GM12872 (cell line): ENCODE results near the gene FGF12.

Experiments used
- TF ChIP-seq, protein P1 (sequence below): IDR thresholded peaks from 3 replicates; pipeline ENCODE4 v1.5.1; 2011; ENCODE audit warnings: low read depth, mild to moderate bottlenecking, low read length, moderate library complexity; ENCODE audit not compliant: insufficient read depth

The FGF12 gene

DNA sequence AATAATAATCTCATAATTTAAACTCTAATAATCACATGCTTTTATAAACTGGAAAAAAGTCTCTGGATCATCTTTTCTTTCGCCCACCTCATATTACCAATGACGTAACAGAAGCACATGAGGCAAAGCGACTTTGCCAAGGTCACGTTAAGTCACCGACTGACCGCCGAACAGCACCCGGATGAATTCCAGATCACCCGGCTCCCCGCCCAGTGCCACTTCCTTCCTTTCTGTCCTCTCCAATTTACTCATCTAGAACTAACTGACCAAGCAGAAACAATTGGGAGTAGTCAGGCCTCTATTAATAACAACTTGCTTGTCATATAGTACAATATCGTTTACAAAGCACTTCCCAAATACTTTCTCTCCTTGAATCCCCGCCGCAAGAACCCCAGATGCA, 21.1 kb downstream of the FGF12 start:
- TF ChIP-seq, protein P1, sequence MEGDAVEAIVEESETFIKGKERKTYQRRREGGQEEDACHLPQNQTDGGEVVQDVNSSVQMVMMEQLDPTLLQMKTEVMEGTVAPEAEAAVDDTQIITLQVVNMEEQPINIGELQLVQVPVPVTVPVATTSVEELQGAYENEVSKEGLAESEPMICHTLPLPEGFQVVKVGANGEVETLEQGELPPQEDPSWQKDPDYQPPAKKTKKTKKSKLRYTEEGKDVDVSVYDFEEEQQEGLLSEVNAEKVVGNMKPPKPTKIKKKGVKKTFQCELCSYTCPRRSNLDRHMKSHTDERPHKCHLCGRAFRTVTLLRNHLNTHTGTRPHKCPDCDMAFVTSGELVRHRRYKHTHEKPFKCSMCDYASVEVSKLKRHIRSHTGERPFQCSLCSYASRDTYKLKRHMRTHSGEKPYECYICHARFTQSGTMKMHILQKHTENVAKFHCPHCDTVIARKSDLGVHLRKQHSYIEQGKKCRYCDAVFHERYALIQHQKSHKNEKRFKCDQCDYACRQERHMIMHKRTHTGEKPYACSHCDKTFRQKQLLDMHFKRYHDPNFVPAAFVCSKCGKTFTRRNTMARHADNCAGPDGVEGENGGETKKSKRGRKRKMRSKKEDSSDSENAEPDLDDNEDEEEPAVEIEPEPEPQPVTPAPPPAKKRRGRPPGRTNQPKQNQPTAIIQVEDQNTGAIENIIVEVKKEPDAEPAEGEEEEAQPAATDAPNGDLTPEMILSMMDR, result no peak

DNA sequence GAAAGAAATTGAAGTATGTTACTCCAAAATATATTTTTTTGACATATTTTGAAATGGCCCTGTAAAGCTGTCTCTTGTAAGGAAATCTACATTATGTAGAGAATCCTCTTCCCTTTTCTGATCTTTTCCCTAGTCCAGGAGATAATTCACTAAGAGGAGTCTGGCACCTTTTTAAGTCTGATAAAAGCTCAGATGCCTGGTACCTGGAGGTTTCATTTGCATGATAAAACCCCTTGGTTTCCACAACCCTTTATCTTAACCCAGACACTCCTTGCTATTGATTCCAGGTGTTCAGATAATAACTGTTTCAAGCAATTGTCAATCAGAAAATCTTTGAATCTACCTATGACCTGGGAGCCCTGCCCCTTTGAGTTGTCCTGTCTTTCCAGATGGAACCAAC, 26.5 kb downstream of the FGF12 start:
- TF ChIP-seq, protein P1, result no peak

DNA sequence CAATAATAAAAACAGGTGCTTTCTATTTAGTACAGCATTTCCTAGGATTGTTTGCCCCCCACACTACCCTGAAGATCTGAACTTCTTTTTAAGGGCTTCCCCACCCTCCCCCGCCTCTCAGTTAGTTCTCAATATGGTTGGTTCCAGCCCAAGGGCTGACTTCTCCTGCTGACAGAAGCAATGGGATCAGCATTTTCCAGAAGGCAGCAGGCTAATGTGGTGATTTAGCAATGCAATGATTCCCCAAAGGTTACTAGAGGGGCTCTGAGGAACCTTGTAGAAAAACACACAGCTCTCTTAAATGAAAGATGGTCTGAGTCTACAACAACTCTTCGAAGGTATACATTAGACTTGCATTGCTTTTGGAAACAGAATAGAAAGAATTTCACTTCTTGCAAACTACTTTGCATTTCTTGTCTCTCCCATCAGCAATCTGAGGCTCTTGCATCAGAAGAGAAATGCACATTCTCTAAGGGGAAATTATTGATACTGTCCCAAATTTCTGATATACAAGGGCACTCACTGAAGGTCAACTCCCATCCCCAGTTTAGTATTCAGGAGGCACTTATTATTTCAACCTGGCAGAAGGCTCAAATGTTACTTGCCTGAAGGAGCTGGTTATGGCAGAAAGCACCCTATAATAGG, 30.3 kb downstream of the FGF12 start:
- TF ChIP-seq, protein P1, result no peak

DNA sequence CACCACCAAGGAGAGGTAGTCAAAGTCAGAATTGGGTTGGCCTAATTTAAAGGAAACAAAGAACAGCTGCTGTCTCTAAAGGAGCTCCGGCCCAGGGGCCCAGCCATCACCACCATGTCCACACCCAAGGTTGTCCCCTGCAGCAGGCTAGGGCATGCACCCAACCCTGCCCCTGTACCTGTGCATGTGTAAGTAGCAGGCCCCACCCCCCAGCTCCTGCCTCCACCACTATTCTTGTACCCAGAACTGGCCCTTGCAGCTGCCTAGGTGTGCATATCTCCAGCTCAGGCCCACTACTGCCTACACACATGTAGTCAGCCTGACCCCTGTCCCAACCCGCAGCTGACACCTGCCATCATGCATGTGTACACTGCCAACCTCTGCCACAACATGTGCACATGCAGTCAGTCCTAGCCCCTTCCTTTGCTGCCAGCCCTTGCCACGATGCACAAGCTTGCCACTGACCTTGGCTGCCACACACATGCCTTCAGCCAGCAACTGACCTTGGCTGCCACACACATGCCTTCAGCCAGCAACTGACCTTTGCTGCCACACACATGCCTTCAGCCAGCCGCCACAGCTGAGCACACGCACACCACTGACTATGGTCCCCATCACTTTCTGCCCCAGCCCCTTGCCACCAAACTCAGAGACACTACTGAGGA, 39.7 kb downstream of the FGF12 start:
- TF ChIP-seq, protein P1, result no peak

DNA sequence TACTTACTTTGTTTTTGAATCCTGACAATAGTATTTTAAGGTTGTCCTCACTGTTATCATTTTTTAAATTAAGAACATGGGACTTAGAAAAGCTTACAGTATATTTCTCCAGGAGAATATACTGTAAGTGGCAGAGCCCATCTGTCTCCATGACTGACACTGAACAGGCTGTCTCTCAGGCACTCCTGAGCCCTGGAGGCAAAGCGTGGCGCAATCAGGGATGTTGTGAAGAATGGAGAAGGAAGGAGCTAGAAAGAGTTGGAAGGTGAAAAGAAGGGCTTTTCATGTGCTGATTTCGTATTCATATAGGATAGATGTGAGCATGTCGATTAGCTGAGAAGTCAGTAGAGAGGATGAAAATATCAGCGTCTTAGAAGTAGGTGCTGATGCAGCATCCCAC, 41.5 kb downstream of the FGF12 start:
- TF ChIP-seq, protein P1, result no peak

DNA sequence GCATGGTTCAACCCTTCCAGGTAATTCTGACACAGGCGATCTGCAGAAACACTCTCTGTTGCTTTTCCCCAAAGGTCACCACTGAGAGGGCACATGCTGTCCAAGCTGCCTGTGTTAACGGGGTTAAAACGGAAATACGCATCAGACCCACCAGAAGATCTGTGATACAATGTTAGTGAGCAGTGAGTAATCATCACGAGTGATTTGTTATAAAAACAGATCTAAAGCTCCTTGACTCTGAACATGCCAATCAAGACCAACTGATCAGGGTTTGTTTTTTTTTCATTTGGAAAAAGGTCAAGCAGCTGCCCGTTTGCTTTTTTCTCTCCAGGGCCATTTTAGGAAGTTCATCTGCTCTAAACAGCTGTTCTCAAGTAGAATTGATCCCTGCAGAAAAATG, 43.2 kb downstream of the FGF12 start:
- TF ChIP-seq, protein P1, result no peak

DNA sequence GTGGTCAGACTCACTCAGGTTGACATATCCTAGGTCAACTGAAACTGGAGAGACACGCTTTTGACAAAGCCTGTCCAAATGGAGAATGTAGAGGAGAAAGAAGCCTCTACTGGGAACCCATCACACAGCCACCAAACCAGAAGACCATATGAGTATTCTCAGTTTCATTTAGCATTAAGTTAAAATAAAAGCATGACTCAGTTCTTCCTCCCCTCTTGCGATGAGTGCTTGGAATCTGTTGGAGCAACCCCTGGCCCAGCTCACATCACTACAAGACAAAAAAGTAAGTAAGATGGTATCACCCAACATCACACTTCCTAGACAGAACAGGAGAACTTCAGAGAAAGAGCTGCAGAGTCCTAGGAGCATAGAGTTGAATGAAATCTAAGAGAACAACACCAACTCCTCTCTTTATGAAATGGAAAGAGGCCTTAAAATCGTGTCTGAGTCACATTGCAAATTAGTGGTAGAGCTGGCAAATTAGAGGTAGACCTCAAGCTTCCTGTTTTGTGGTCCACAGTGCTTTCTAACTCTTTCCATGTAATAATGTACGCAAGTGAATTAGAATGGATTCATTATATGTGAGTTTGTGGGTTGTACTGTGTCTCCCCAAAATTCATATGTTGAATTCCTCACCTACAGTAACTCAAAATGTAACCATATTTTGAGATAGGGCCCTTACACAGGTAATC, 51.2 kb downstream of the FGF12 start:
- TF ChIP-seq, protein P1, result no peak
